Muscle layer of colon (tissue), 2 donors: Measurements from ENCODE around the gene E2F3.

ENCODE experiments used
- H3K27ac ChIP-seq: one replicate; pipeline ENCODE4 v1.7.0; 2013; ENCODE audit warnings: low read depth, mild to moderate bottlenecking, low read length, moderate library complexity
- H3K27me3 ChIP-seq, 2 donors: one replicate each; pipeline ENCODE4 v1.7.0; 2013; ENCODE audit warnings: low read length in 2 of 2, mild to moderate bottlenecking in 2 of 2; ENCODE audit not compliant: insufficient read depth in 2 of 2, control insufficient read depth in 1 of 2
- H3K36me3 ChIP-seq: one replicate; pipeline ENCODE4 v1.7.0; 2013; ENCODE audit warnings: mild to moderate bottlenecking, low read length; ENCODE audit not compliant: insufficient read depth
- H3K4me1 ChIP-seq: one replicate; pipeline ENCODE4 v1.7.0; 2013; ENCODE audit warnings: mild to moderate bottlenecking, low read length; ENCODE audit not compliant: insufficient read depth
- H3K4me3 ChIP-seq, 2 donors: one replicate each; pipeline ENCODE4 v1.7.0; 2013; ENCODE audit warnings: low read length in 2 of 2, low read depth in 1 of 2, mild to moderate bottlenecking in 1 of 2, moderate library complexity in 1 of 2
- H3K9ac ChIP-seq: one replicate; pipeline ENCODE4 v1.7.0; 2013; ENCODE audit warnings: low read length
- H3K9me3 ChIP-seq: one replicate; pipeline ENCODE4 v1.7.0; 2013; ENCODE audit warnings: mild to moderate bottlenecking, low read length
- donor health status: abdominal sarcoma.
- donor health status: Adenocarcinoma of cecum.

Gene E2F3

DNA sequence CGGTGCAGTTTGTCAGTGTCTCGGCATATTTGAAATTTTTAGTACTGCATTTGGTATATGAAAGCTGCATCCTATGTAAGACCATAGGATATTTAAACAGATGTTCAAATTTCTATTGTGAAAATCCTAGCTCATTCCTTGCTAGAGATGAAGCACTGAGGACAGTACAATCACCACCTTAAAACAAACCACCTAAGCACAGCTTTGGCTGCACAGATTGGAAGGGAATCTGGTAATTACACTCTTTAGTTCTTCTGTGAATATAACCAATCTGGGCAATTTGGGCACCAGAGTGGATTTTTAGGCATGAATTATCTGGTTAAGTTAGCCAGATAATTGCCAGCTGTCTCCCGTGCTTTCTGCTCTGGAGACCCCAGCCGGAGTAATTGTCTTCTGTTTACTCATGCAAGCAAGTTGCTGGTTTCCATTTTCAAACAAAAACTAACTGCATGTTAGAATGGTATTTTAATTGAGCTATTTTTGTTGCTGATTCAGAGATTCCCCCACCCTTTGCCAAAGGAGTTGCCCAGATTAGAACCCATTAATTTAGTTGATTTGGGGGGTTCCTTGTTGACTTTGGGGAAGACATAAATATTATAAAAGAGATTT is 36.9 kb downstream of the E2F3 start:
- H3K27ac ChIP-seq: no peak overlapping the region
- no peak overlapping the region for H3K4me3 ChIP-seq
- H3K9ac ChIP-seq: no peak overlapping the region

DNA sequence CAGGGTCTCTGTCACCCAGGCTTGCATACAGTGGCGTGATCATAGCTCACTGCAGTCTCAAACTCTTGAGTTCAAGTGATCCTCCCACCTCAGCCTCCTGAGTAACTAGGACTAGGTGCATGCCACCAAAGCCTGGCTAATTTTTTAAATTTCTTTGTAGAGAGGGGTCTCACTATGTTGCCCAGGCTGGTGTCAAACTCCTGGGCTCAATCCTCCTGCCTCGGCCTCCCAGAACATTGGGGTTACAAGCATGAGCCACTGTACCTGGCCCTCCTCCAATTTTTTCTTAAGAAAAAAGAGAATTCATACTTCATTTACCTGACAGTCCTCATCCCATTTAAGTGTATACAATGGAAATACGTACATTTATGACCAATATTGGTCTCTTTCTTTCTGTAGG is 37.9 kb downstream of the E2F3 start:
- no peaks in the 10 kb centered on the region for H3K36me3 ChIP-seq
- no peaks in the 10 kb centered on the region for H3K4me1 ChIP-seq
- no peaks in the 10 kb centered on the region for H3K27me3 ChIP-seq
- H3K4me3 ChIP-seq: no peak overlapping the region
- no peak overlapping the region for H3K9ac ChIP-seq
- H3K9me3 ChIP-seq: no peaks in the 10 kb centered on the region
- no peak overlapping the region for H3K27ac ChIP-seq

More for the DNA sequence above, 36.9 kb downstream of the E2F3 start:
- H3K9me3 ChIP-seq: no peaks in the 10 kb centered on the region
- H3K4me1 ChIP-seq: no peaks in the 10 kb centered on the region
- H3K36me3 ChIP-seq: no peaks in the 10 kb centered on the region
- no peaks in the 10 kb centered on the region for H3K27me3 ChIP-seq

DNA sequence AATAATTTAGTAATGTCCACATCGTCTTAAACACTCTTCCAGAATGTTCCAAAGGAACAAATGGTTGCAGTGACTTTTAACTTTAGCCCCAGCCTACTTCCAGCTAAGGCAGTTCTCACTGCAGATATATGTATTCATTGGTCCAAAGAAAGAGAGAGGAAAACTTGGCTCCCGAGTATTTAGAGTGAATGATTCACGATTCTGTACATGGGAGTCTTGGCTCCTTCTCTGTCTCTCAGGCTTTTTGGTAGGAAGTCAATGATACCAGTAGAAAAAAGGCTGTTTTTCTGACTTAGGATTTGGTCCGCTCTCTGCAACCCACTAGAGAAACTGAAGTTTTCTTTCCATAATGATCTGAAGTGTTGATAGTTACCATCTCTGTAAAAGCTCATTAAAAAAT is 38.6 kb downstream of the E2F3 start:
- H3K9ac ChIP-seq: no peak overlapping the region
- H3K4me1 ChIP-seq: no peaks in the 10 kb centered on the region
- no peak overlapping the region for H3K27ac ChIP-seq
- no peaks in the 10 kb centered on the region for H3K27me3 ChIP-seq
- no peak overlapping the region for H3K4me3 ChIP-seq
- no peaks in the 10 kb centered on the region for H3K9me3 ChIP-seq
- H3K36me3 ChIP-seq: no peaks in the 10 kb centered on the region

DNA sequence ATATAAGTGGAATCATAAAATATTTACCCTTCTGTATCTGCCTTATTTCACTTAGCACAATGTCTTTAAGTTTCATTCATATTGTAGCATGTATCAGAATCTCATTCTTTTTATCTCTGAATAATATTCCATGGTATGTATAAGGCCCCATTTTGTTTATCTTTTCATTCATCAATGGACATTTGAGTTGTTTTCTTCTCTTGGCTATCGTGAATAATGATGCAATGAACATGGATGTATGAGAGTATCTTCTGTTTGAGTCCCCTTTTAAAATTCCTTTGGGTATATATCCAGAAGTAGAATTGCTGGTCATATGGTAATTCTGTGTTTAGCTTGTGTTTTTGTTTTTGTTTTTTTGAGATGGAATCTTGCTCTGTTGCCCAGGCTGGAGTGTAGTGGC is 39.6 kb downstream of the E2F3 start:
- Histone ChIP-seq H3K9ac (no peak overlapping the region), H3K9me3 (no peaks in the 10 kb centered on the region), H3K36me3 (no peaks in the 10 kb centered on the region), H3K4me3 (no peak overlapping the region), H3K4me1 (no peaks in the 10 kb centered on the region), H3K27me3 (no peaks in the 10 kb centered on the region), H3K27ac (no peak overlapping the region)

DNA sequence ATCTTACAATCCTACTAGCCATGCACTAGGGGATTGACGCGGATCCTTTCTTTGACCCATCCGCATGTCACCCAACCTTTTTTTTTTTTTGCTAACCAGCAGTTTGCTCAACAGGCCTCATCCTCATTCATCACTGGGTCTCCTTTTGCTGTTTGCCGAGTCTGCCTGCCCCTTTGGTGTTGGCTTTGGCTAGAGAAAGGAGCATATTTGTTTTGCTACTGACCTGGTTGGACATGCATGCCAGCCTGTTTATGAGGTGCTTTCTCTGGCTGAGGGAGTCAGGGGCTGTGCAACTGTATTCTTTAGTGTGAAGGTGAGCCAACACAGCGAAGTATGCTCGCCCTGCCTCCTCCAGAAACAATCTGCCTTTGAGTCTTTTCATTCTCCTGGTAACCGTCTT is 40.2 kb downstream of the E2F3 start:
- no peaks in the 10 kb centered on the region for H3K27me3 ChIP-seq
- H3K4me1 ChIP-seq: no peaks in the 10 kb centered on the region
- H3K36me3 ChIP-seq: no peaks in the 10 kb centered on the region
- no peak overlapping the region for H3K4me3 ChIP-seq
- no peak overlapping the region for H3K27ac ChIP-seq
- H3K9me3 ChIP-seq: no peaks in the 10 kb centered on the region
- no peak overlapping the region for H3K9ac ChIP-seq

DNA sequence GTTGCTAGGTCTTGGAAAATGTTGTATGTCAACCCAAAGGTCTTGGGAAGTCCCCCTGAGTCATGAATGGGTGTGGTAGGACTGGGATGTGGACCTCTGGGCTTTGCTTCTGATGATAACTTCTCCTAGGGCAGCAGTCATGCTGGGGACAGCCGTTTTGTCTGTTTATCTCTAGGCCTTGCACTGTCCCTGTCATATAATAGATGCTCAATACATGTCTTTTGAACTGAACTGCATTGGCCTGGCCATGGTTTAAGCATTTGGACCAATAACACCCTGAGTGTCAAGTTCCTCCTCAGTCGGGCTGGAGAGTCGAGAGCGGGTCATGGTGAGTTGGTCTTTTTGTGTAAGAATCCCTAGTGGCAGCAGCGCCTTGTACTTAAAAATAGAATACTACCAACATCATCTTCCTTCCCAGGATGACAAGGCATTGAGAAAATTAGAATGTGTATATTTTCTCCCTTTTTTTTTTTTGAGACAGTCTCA is 43.1 kb downstream of the E2F3 start:
- Histone ChIP-seq H3K9ac (no peak overlapping the region), H3K4me1 (no peaks in the 10 kb centered on the region), H3K27me3 (no peaks in the 10 kb centered on the region), H3K9me3 (no peaks in the 10 kb centered on the region), H3K36me3 (no peaks in the 10 kb centered on the region), H3K4me3 (no peak overlapping the region), H3K27ac (no peak overlapping the region)

DNA sequence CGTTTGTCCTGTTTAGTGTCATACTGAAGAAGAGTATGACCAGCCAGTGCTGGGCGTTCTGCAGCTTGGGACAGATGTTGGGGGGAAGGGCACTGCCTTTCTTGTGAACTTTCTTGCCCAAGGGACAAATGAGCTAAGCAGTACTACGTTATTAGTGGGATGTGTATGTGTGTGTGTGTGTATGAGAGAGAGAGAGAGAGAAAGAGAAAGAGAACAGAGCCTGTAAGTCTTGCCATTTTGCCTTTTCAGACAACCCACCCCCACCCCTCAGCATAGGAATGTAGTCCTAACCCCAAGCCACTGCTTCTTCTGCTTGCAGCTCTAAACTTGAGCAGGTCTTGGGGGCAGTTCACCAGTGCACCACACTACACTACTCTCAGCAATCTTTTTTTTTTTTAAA is 45.5 kb downstream of the E2F3 start:
- H3K27ac ChIP-seq: no peak overlapping the region
- no peaks in the 10 kb centered on the region for H3K4me1 ChIP-seq
- H3K4me3 ChIP-seq: no peak overlapping the region
- H3K36me3 ChIP-seq: no peaks in the 10 kb centered on the region
- no peaks in the 10 kb centered on the region for H3K9me3 ChIP-seq
- H3K27me3 ChIP-seq: no peaks in the 10 kb centered on the region
- no peak overlapping the region for H3K9ac ChIP-seq

DNA sequence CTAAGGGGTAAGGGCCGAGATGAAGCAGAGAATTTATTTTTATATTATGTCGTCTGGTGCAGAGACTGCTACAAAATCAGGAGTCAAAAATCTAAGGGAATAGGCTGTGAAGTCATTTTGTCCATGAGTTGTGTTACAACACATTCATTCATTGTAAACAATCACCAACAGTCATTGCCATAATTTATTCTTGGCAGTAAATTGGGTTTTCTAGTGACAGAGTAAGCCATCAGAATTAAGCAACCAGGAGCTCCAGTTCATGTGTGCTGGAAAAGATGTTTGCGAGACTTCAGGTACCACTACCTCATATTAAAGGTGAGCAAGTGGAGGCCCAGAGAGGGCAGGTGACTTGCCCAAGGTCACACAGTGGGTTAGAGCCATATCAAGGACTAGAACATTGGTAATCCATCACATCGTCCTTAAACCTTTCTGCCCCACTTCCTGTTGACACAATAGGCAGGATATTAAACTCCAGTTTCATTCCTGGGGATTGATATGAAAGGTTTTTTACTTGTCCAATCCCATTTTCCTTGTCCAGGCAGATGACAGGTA is 46.0 kb downstream of the E2F3 start:
- H3K27ac ChIP-seq: no peak overlapping the region
- no peaks in the 10 kb centered on the region for H3K9me3 ChIP-seq
- H3K9ac ChIP-seq: no peak overlapping the region
- no peaks in the 10 kb centered on the region for H3K27me3 ChIP-seq
- H3K4me1 ChIP-seq: no peaks in the 10 kb centered on the region
- H3K36me3 ChIP-seq: no peaks in the 10 kb centered on the region
- H3K4me3 ChIP-seq: no peak overlapping the region

DNA sequence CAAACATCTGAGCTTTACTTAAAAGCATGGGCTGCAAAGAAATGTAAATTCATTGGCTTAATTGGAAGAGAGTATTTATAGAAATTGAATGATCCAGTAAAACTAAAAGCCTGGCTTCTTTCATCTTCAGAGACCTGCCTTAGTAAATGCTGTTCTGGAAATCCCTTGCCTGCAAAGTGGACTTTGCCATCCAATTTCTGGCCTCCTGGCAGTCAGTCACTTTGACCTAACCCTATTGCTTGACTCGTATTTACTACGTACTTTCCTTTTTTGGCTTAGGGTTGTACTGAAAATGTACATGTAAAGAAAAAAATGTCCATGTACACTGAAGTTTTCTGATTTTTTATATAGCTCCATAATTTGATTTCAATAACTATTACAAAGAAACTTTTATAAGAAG is 47.1 kb downstream of the E2F3 start:
- H3K9me3 ChIP-seq: no peaks in the 10 kb centered on the region
- H3K27me3 ChIP-seq: no peaks in the 10 kb centered on the region
- no peaks in the 10 kb centered on the region for H3K36me3 ChIP-seq
- no peaks in the 10 kb centered on the region for H3K4me1 ChIP-seq
- no peak overlapping the region for H3K9ac ChIP-seq
- H3K4me3 ChIP-seq: no peak overlapping the region
- no peak overlapping the region for H3K27ac ChIP-seq

DNA sequence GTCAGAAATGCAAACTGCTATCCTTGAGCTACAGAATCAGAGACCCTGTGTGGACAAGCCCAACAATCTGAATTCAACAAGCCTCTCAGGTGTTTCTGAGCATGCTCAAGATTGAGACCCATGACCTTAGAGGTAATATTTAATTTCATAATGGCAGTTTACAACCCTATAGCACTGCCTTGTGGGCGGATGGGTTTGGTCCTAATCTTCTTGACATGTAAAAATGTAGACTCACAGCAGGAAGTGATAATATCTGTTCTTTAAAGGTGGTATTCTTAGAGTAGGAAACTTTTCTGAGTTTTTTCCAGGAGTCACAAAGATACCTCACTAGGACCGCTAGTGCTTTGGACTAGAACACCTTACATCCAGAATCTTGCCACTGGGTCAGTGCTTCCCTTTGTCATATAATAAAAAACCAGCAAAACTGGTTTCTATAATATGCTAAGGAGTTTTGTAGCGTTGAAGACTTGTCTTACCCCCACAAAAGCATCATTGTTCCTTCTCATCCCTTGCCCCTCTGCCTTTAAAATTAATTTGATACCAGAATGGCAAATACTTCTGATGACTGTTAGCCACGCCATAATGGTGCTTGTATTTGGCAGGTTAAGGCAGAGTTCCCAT is 52.6 kb downstream of the E2F3 start:
- H3K4me3 ChIP-seq: no peak overlapping the region
- no peaks in the 10 kb centered on the region for H3K9me3 ChIP-seq
- no peaks in the 10 kb centered on the region for H3K36me3 ChIP-seq
- no peaks in the 10 kb centered on the region for H3K4me1 ChIP-seq
- H3K27me3 ChIP-seq: no peaks in the 10 kb centered on the region
- no peak overlapping the region for H3K9ac ChIP-seq
- no peak overlapping the region for H3K27ac ChIP-seq

DNA sequence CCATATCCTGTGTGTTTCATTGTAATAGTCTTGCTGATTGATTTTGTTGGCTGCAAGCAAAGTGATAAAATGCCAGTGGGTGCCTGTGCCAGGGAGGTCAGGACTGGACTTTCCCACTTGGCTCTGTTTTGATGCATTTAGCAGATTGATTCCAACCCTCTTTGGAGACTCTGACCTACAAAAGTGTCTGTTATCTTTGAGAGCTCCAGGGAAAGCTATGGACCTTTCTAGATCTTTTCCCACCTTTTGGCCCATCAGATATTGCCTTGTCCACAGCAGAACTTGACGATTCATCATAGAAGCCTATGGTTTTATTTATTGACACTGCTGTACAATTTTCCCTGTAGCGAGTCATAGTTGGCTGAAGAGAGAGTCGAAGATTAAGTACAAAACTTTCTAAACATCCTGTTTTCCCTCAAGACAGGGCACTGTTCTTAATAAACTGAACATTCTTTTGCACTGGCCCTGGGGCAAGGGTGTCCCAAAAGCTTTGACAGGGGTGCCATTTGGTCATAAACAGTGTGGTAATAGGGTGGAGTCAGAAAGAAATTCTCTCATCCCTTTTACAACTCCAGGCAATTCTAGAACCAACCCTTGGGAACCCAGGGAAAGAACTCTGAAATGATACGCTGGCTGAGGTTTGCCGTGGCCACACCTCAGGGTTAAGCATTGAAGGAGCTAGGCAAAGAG is 53.7 kb downstream of the E2F3 start:
- H3K27me3 ChIP-seq: no peaks in the 10 kb centered on the region
- H3K27ac ChIP-seq: no peak overlapping the region
- no peak overlapping the region for H3K4me3 ChIP-seq
- no peak overlapping the region for H3K9ac ChIP-seq
- no peaks in the 10 kb centered on the region for H3K4me1 ChIP-seq
- no peaks in the 10 kb centered on the region for H3K36me3 ChIP-seq
- H3K9me3 ChIP-seq: no peaks in the 10 kb centered on the region
